Caki2 (cell line): ENCODE results near the gene PSMD5. TPM values are rescaled to one million over a fixed set of nuclear protein-coding genes. Genes with fewer than 3 reads are reported as not detected.

Experiments
- DNase-seq: peaks from one replicate; pipeline ENCODE4 v3.0.0-alpha.2; 2015; ENCODE audit warnings: low read depth
- in situ Hi-C: cut with HindIII; loops from 2 replicates; pipeline ENCODE4 v1.10.0; 2016; ENCODE audit warnings: low sequenced_read_pairs, low pct_unique_long_range_greater_than_20kb, mixed read lengths
- total RNA-seq: library from RNA; depleted of rRNA; stranded (reverse); fragments of >200 nt; shearing (Covaris generic); gene quantifications from 2 replicates; pipeline ENCODE4 v1.2.3, GENCODE V29; 2014; ENCODE audit warnings: low replicate concordance

The PSMD5 gene
- total RNA-seq, 1 experiment from 2014 or later: 29.2 TPM

DNA sequence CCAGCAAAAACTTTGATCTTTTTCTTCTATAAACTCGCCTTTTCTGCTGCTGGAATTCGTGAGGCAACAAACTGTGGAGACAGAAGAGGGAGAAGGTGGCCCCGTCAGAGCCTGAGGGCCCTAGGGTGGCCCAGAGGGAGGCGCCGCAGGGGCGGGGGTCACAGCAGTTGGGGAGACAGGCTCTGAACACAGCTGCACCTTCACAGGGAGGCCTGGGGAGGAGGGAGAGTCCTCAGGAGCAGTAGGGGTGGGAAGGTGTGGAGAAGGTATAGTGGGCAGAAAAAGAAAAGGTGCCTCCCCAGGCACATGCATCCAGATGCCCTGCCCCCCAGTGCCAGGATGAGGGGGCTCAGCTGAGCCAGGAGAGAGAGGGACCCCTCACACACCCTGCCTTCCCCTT lies 19.2 kb upstream of the PSMD5 start:
- in situ Hi-C loops: no loop called here
- DNase-seq: no peak

DNA sequence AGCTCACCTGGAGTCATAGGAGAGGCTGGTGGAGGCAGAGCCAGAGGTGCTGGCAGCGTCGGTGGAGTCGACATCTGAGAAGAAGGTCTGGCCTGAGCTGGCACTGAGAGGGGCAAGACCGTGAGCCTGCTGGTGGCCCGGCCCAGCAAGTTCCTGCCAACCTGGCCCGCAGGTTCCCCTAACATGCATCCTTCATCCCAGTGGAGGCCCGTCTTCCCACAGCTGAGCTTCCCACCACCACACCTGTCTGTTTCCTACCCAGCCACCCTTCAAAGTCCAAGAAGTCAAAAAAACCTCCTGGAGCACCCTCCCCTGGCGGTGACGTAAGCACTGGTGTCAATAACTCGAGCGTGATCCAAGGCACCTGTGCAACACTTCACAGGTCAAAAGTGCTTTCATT lies 17.4 kb upstream of the PSMD5 start:
- in situ Hi-C loops: no loop called here
- DNase-seq: no peak

DNA sequence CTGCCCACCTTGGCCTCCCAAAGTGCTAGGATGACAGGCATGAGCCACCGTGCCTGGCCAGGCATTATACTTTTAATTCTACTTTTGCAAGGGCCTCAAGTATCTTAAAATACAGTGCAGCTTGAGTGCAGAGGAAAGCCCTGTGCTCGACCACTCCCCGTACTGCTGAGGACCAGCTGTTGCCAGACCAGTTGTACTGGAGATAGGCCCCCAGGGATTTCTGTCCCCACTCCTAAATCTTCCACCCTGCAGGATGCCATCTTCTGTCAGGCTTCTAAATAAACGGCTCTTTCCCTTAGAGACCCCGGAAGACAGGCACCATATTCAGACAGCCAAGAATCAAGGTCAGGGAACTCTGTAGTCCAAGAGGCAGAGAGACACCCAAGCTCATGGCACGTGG lies 16.6 kb upstream of the PSMD5 start:
- no peak for DNase-seq

GRCh38 chr9:120857902-120858301 lies 15.2 kb upstream of the PSMD5 start:
- in situ Hi-C loops: no loop called here
- DNase-seq: no peak

More for the DNA sequence above, 16.6 kb upstream of the PSMD5 start:
- in situ Hi-C loops: no loop called here

- DNase-seq: no peak
- in situ Hi-C loops: no loop called here
Observed at GRCh38 chr9:120857481-120857880, 14.8 kb upstream of the PSMD5 start.

DNA sequence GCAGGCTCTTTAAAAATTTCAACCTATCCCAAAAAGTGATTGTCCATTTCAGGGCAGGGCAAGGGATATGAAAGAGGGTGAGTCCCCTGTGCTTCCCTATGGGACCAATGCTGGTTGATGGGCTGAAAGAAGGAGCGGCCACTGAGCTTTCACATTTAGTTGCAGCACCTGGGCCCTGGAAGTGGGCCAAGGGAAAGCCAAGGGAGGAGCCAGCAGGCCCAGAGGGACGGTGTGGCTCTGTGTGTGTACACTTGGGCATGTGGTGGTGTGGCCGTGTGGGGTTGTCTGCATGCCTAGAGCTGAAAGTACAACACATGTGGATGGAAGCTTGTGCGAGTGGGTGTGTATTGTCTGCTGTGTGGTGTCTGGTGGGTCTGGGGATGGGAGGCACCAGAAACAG lies 14.0 kb upstream of the PSMD5 start:
- in situ Hi-C loops: no loop called here
- DNase-seq: no peak

- in situ Hi-C loops: no loop called here
Observed at GRCh38 chr9:120855827-120856670, 13.3 kb upstream of the PSMD5 start.

GRCh38 chr9:120854596-120855327 lies 12.0 kb upstream of the PSMD5 start:
- DNase-seq: no peak
- in situ Hi-C loops: no loop called here

More at GRCh38 chr9:120855827-120856670, 13.3 kb upstream of the PSMD5 start:
- DNase-seq: no peak

- in situ Hi-C loops: no loop called here
- DNase-seq: no peak
Observed at GRCh38 chr9:120853198-120853597, 10.5 kb upstream of the PSMD5 start.

DNA sequence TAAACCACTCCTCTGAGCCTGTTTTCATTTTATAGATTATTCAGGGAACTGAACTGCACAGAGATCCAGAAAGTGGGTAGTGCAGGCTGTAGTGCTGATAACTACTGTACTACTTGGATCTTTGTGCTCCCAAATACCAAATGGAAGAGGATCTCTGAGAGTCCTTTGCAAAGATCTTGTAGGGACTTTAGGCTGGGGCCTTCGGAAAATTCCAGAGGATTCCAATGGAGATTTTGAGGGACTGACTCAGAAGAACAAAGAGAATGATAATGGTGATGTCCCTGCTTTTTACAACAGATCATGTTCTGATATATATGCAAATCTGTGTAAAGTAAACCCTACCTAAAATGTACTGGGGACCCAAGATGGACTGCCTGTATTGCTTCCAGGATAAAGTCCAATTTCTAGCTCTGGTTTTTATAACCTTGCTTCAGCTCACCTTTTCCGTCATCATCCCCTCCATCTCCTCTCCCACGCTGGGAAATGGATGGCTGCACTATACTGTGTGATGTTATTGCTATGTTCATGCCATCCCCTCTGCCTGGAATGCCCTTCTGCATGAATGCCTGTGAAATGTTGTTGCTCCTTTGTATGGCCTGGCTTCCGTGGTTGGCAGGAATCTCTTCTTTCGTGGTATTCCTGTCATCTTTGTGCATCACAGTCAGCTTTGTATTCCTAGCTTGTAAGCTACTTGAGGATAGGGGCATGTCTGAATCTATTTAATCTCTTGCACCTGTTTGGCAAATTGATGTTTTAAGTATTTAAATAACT lies 9.7 kb upstream of the PSMD5 start:
- in situ Hi-C loops: no loop called here
- peak; percentile 21 for DNase-seq

DNA sequence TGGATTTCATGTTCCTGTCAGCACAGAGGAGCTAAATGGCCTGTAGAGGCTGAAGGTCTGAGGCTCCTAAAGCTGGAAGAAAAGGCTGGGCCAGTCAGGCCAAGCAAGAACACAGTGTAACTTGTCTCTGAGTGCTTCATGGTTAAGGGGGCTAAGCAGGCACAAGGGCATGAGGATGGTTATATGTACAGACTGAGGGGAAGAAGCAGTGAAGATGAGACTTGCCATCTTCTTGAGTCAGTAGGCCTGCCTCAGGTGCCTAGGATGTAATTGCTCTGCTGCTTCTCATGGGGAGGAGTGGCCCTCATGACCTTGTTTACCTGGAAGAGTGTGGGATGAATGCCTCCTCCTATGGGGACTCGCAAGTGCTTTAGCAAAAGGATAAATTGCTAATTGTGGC lies 8.7 kb upstream of the PSMD5 start:
- no peak for DNase-seq
- in situ Hi-C loops: no loop called here

- DNase-seq: no peak
- in situ Hi-C loops: no loop called here
Observed at GRCh38 chr9:120850315-120850714, 7.6 kb upstream of the PSMD5 start.

DNA sequence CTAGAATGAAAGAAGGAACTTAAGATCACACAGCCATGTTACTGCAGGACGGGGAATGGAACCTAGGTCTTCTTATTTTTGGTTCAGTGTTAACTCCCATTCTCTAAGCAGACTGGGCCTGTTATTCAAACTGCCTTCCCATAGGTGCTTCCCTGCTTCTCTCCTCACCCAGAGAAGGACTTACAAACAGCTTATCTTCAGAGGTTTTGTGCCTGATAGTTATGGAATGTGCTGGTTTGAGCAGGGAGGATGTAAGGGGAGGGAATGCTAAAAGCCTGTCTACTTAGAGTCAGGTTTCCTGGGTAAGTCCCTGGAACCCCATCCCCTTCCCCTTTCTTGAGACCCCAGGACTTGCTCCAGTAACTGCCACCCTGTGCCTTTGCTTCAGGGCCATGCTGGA lies 4.2 kb upstream of the PSMD5 start:
- in situ Hi-C loops: no loop called here
- no peak for DNase-seq

- no peak for DNase-seq
- in situ Hi-C loops: no loop called here
Observed at GRCh38 chr9:120846251-120846889, 3.6 kb upstream of the PSMD5 start.

DNA sequence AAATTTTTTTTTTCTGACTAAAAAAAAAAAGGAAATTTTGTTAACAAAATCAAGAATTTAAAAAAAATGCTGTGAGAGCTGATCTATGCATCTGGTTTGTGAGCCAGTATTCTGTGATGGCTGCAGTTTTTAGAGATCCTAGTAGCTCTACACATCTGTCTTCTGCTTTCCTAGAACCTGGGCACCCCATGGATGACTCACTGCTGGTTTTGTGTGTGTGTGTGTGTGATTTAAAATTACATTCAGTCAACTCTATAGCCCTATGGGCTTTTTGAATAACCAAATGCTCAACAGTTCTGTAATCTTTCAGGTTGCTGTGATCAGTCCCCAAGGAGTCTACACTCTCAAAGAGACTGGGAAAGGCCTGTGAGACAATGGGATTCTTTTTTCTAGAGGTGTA lies 2.5 kb upstream of the PSMD5 start:
- no peak for DNase-seq
- in situ Hi-C loops: no loop called here

DNA sequence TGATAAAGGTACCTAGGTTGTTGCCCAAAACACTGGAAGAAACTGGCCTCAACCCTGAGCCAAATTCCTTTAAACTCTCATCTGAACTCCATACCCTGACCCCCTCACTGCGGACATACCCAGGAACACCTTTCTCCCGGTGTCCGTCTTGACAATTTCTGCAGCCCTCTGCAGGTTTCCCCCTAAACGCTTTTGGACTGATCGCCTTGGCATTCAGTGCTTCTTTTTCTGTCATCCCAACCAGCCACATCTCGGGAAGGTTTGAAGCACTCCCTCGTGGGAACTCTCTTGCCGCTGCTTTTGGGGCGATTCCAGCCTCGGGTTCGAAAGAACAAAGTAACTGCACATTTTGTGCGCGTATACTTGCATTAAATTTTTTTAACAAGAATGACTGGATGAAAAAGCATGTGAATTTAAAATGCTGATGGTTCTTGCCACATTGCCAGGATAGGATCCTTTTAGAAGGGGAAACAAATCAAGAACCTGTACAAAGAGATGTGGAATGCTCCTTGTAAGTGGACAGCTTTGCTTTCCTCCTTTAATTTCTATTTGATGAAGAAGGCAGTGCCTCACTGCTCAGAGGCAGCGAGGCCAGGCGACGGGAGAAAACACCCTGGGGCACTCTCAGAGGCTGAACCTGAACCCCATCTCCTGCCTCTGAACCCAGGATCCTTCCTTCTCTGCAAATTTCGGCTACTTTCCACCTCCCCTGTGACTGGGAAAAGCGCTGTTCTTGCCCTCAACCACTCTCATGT lies 615 bp downstream of the PSMD5 start:
- DNase-seq: no peak
- in situ Hi-C loops: no loop called here

- DNase-seq: no peak
- in situ Hi-C loops: no loop called here
Observed at GRCh38 chr9:120839146-120839545, 3.6 kb downstream of the PSMD5 start.

- DNase-seq: no peak
- in situ Hi-C loops: no loop called here
Observed at GRCh38 chr9:120837921-120838320, 4.8 kb downstream of the PSMD5 start.
